GM18868 (cell line): ENCODE results near the gene GALNT2.
A peak's percentile ranks its signal among the peaks of the same experiment; 100 is the strongest.

ENCODE experiments used
- ATAC-seq: cut with Tn5 transposase; IDR thresholded peaks from one replicate; pipeline ENCODE4 v1.9.1; 2021; ENCODE audit warnings: mild to moderate bottlenecking, moderate library complexity; ENCODE audit not compliant: unreplicated experiment

GALNT2 gene

GRCh38 chr1:230071316-230071715, 4.3 kb downstream of the GALNT2 start:
- ATAC-seq: no peak

GRCh38 chr1:230072296-230072695, 5.3 kb downstream of the GALNT2 start:
- ATAC-seq: no peak

GRCh38 chr1:230072866-230073265, 5.8 kb downstream of the GALNT2 start:
- ATAC-seq: no peak

- no peak for ATAC-seq
Observed at GRCh38 chr1:230073371-230074035, 6.5 kb downstream of the GALNT2 start.

- ATAC-seq: no peak
Observed at GRCh38 chr1:230074270-230074669, 7.2 kb downstream of the GALNT2 start.

- ATAC-seq: no peak
Observed at GRCh38 chr1:230074762-230075161, 7.7 kb downstream of the GALNT2 start.

- ATAC-seq: no peak
Observed at GRCh38 chr1:230076121-230076520, 9.1 kb downstream of the GALNT2 start.

- ATAC-seq: no peak
Observed at GRCh38 chr1:230077011-230077410, 10.0 kb downstream of the GALNT2 start.

- no peak for ATAC-seq
Observed at GRCh38 chr1:230077436-230078213, 10.6 kb downstream of the GALNT2 start.

- no peak for ATAC-seq
Observed at GRCh38 chr1:230079199-230080024, 12.4 kb downstream of the GALNT2 start.

GRCh38 chr1:230080822-230081221, 13.8 kb downstream of the GALNT2 start:
- ATAC-seq: no peak

GRCh38 chr1:230081751-230082150, 14.7 kb downstream of the GALNT2 start:
- no peak for ATAC-seq

- no peak for ATAC-seq
Observed at GRCh38 chr1:230082211-230082610, 15.2 kb downstream of the GALNT2 start.

- no peak for ATAC-seq
Observed at GRCh38 chr1:230083053-230083452, 16.0 kb downstream of the GALNT2 start.

GRCh38 chr1:230083746-230084407, 16.8 kb downstream of the GALNT2 start:
- no peak for ATAC-seq

- ATAC-seq: peak; percentile 60
Observed at GRCh38 chr1:230084408-230085177, 17.6 kb downstream of the GALNT2 start.

- ATAC-seq: no peak
Observed at GRCh38 chr1:230085178-230085515, 18.1 kb downstream of the GALNT2 start.

GRCh38 chr1:230086151-230086550, 19.1 kb downstream of the GALNT2 start:
- no peak for ATAC-seq

GRCh38 chr1:230087028-230087716, 20.1 kb downstream of the GALNT2 start:
- no peak for ATAC-seq

- ATAC-seq: no peak
Observed at GRCh38 chr1:230087717-230088105, 20.7 kb downstream of the GALNT2 start.
